RWPE2 (cell line): ENCODE measurements around the gene ELAVL3.
"Not testable (repeated sequence)": the region's sequence is repeated elsewhere in the genome, so short reads cannot be mapped to it uniquely, and the experiment has no call there.

Source experiments
- ATAC-seq: fragments of 200-7000 bp; cut with Tn5 transposase; 3 replicates; pipeline ENCODE4 v1.9.1; 2021; ENCODE audit warnings: low read depth
- DNase-seq: peaks from one replicate; pipeline ENCODE4 v3.0.0-alpha.2; 2020; ENCODE audit warnings: low spot score
- H3K27ac ChIP-seq: fragments of 450-650 bp; 2 replicates; pipeline ENCODE4 v1.5.1; 2017; ENCODE audit warnings: mild to moderate bottlenecking; ENCODE audit not compliant: poor library complexity, severe bottlenecking
- H3K27me3 ChIP-seq: fragments of 250-450 bp; sonication (Bioruptor Pico); 2 replicates; pipeline ENCODE4 v1.5.1; 2021; ENCODE audit warnings: mild to moderate bottlenecking, moderate library complexity; ENCODE audit not compliant: insufficient read depth, poor library complexity, severe bottlenecking
- H3K36me3 ChIP-seq: fragments of 250-450 bp; sonication (Bioruptor Pico); 2 replicates; pipeline ENCODE4 v1.5.1; 2020; ENCODE audit warnings: low read depth, mild to moderate bottlenecking, moderate library complexity
- H3K4me1 ChIP-seq: fragments of 250-450 bp; sonication (Bioruptor Pico); 2 replicates; pipeline ENCODE4 v1.5.1; 2021; ENCODE audit warnings: mild to moderate bottlenecking, moderate library complexity; ENCODE audit not compliant: insufficient read depth, poor library complexity, severe bottlenecking
- H3K4me3 ChIP-seq: fragments of 250-450 bp; sonication (Bioruptor Pico); 2 replicates; pipeline ENCODE4 v1.5.1; 2021; ENCODE audit warnings: mild to moderate bottlenecking, moderate library complexity; ENCODE audit not compliant: severe bottlenecking
- H3K9me3 ChIP-seq: fragments of 250-450 bp; sonication (Bioruptor Pico); 2 replicates; pipeline ENCODE4 v1.5.1; 2021; ENCODE audit warnings: mild to moderate bottlenecking, moderate library complexity; ENCODE audit not compliant: severe bottlenecking
- CTCF ChIP-seq: fragments of 450-650 bp; IDR thresholded peaks from one replicate; pipeline ENCODE4 v1.5.1; 2017; ENCODE audit warnings: mild to moderate bottlenecking, moderate library complexity; ENCODE audit not compliant: poor library complexity, severe bottlenecking

The ELAVL3 gene

GRCh38 chr19:11465600-11465999 is 15.2 kb downstream of the ELAVL3 start:
- H3K9me3 ChIP-seq = no peaks in the 10 kb centered on the region
- H3K4me3 ChIP-seq = no peak overlapping the region
- no peaks in the 10 kb centered on the region for H3K27me3 ChIP-seq
- no peak for ATAC-seq
- no peaks in the 10 kb centered on the region for H3K4me1 ChIP-seq
- H3K27ac ChIP-seq = no peak overlapping the region
- no peak for TF ChIP-seq CTCF
- H3K36me3 ChIP-seq = no peaks in the 10 kb centered on the region
- DNase-seq = no peak

- no peak for TF ChIP-seq CTCF
- Histone ChIP-seq H3K36me3 (no peaks in the 10 kb centered on the region), H3K4me1 (no peaks in the 10 kb centered on the region), H3K27me3 (no peaks in the 10 kb centered on the region), H3K9me3 (no peaks in the 10 kb centered on the region), H3K4me3 (no peak overlapping the region), H3K27ac (no peak overlapping the region)
- DNase-seq (no peak), ATAC-seq (no peak)
Observed at GRCh38 chr19:11464333-11465265, 16.2 kb downstream of the ELAVL3 start.

GRCh38 chr19:11463391-11463790 is 17.5 kb downstream of the ELAVL3 start:
- H3K9me3 ChIP-seq = no peaks in the 10 kb centered on the region
- ATAC-seq (no peak), DNase-seq (no peak)
- no peaks in the 10 kb centered on the region for H3K36me3 ChIP-seq
- no peaks in the 10 kb centered on the region for H3K27me3 ChIP-seq
- no peaks in the 10 kb centered on the region for H3K4me1 ChIP-seq
- TF ChIP-seq CTCF = no peak
- H3K27ac ChIP-seq = no peak overlapping the region
- H3K4me3 ChIP-seq = no peak overlapping the region

GRCh38 chr19:11461453-11461852 is 19.4 kb downstream of the ELAVL3 start:
- H3K27ac ChIP-seq = no peak overlapping the region
- H3K4me3 ChIP-seq = no peak overlapping the region
- ATAC-seq (no peak), DNase-seq (no peak)
- H3K4me1 ChIP-seq = no peaks in the 10 kb centered on the region
- no peak for TF ChIP-seq CTCF
- H3K27me3 ChIP-seq = no peaks in the 10 kb centered on the region
- H3K36me3 ChIP-seq = no peaks in the 10 kb centered on the region
- H3K9me3 ChIP-seq = no peaks in the 10 kb centered on the region

- no peaks in the 10 kb centered on the region for H3K36me3 ChIP-seq
- H3K9me3 ChIP-seq = no peaks in the 10 kb centered on the region
- TF ChIP-seq CTCF = no peak
- no peak for DNase-seq
- H3K4me1 ChIP-seq = no peaks in the 10 kb centered on the region
- no peak overlapping the region for H3K4me3 ChIP-seq
- H3K27me3 ChIP-seq = no peaks in the 10 kb centered on the region
- H3K27ac ChIP-seq = no peak overlapping the region
- no peak for ATAC-seq
Observed at GRCh38 chr19:11460207-11460606, 20.6 kb downstream of the ELAVL3 start.

- H3K4me3 ChIP-seq, H3K4me1 ChIP-seq, H3K9me3 ChIP-seq, H3K27me3 ChIP-seq, ATAC-seq, DNase-seq, H3K27ac ChIP-seq, H3K36me3 ChIP-seq: not testable (repeated sequence)
Observed at GRCh38 chr19:11458912-11459311, 21.9 kb downstream of the ELAVL3 start.
